ENCODE measurements around the gene DNAJB4.

DNAJB4 gene

DNA sequence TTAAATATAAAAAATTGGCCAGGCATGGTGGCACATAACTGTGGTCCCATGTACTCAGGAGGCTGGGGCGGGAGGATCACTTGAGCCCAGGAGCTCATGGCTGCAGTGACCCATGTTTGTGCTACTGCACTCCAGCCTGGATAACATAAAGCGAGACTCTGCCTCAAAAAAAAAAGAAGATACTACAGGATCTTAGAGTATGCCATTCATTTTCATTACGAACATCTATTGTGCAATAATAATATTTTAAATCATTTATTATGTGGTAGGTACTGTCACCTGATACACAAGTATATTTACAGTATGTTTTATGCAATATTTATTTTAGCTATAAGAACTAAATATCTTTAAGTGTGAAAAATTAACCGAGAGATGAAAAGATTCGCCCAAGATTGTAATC is 31.7 kb downstream of the DNAJB4 start:
- DNase-seq (ENCODE audit: low read depth in 2 of 2, low spot score in 1 of 2), result no peak

DNA sequence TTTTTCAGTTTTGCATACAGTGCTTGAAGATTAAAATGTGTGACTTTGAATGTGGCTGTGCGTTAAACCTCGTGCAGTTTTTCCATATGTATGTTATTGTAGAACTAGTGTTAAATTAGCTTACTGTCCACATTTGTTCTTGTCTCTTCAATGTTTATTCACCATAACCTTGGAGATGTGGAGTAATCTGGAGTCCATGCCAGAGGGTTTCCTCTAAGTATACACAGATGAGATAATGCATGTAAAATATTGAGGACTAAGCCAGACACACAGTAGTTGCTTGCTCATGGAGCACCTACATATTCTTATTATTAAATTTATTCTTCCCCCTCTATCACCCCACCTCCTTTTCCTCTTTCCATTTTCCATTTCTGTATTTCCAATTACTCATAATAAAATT is 33.3 kb downstream of the DNAJB4 start:
- DNase-seq (ENCODE audit: low read depth in 2 of 2, low spot score in 1 of 2), result no peak

DNA sequence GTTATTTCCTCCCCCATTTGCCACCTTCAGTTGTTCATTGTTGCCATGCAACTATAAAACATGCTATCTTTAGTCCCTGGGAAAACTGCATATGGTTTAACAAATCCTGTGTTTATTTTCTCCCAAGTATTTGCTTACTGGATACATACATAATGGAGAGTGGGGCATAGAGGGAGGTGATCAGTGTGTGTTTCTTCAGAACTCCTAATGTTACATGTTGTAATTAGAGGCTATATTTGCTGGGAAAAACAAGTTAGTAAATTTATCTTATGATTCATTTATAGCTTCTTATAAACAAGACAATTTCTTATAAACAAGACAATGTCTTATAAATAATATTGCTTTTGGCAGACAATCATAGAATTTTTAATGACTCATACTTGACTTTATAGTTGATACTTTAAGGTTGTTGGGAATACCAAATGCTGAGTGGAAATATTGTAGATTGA is 33.8 kb downstream of the DNAJB4 start:
- DNase-seq (ENCODE audit: low read depth in 2 of 2, low spot score in 1 of 2), result no peak

DNA sequence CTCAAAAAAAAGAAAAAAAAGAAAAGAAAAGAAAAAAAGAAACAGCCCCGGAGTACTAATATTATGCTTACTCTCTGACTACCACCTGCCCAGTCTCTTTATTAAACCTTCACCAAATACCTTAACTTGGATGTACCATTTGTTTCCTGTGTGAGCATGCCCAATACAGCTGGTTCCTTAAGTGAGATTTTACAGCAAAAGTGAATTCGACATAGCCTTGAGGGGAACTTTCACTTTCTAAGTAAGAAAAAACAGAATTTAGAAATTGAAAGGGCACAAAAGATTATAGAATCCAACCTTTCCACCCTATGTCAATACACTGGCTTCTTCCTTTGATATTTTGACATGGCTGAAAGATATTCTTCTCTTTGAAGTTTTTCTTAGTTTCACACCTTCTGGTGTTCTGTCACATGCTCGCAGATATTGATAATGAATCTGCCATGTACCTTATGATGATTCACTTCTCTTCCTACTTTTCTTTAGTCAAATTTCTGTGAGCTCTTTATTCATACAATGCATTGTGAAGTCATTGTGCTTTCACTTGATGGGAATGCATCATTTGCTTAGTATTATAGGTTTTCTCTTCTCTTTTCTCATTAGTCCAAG is 35.8 kb downstream of the DNAJB4 start:
- DNase-seq (ENCODE audit: low read depth in 2 of 2, low spot score in 1 of 2), result no peak

DNA sequence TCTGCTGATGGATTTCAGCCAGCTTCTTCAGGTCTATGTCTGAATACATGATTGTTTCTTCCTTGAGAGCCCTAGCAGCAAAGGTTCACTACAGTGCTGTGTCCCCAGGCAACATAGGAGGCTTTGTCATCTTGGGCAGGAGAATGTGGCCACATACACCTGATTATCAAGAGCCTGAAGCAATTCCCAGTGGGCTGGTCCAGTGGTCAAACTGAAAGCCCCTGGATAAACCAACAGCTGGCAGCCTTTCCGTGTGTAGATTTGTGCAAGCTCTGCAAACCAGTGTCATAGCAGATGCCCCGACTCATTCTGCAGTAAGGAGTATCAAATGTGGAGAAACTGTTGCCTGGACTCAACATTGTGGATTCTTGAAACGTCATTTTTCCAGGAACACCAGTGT is 38.7 kb downstream of the DNAJB4 start:
- no peak for DNase-seq (ENCODE audit: low read depth in 2 of 2, low spot score in 1 of 2)

DNA sequence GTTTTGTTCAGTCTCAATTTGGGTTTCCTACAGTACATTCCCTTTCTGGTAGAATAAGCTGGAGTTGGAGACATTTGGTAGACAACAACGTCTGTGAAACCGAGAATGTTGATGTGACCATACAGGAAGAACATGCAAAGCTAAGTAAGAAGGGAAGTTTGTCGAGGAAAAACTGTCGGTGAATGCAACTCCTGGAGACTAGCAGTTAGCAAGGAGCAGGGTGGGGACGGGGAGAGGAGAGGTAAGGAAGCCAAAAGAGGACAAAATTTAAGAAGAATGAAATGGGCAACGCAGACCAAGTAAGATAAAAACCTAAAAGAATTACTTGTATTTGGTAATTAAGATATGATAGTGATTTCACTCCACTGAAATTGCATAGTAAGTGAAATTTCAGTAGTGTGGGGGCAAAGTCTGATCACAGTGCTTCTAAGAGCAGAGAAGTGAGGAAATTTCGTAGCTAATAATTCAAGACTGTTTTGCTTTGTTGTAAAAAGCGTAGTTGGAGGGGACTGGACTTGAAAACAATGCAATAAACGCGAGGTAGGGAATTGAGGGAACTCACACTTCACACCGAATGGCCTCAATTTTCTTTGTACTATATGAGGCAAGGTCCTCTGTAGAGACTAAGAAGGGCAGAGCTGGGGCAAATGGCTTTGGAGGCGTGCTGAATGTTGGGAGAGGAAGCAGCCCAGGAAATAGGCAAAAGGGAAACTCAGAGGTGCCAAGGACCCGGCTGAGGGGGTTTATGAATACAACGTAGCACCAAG is 40.2 kb downstream of the DNAJB4 start:
- DNase-seq (ENCODE audit: low read depth in 2 of 2, low spot score in 1 of 2), result no peak

DNA sequence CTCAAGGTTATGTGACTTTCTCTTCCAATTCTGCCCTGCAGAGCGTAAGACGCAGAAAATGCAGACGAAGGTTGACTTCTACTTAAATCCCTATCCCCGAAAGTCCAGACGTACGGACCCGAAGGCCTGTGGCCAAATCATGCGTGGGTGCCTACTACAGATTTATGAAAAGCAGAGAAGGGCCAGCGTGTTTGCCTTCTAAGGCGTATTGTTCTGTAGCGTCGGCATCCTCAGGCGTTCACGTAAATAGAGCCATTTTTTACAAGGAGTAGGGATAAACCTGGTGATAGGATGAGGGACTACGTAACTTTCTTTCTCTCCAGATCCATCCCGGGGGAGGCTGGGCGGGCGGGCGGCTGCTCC is 40.8 kb downstream of the DNAJB4 start:
- DNase-seq (ENCODE audit: low read depth in 2 of 2, low spot score in 1 of 2), result no peak

DNA sequence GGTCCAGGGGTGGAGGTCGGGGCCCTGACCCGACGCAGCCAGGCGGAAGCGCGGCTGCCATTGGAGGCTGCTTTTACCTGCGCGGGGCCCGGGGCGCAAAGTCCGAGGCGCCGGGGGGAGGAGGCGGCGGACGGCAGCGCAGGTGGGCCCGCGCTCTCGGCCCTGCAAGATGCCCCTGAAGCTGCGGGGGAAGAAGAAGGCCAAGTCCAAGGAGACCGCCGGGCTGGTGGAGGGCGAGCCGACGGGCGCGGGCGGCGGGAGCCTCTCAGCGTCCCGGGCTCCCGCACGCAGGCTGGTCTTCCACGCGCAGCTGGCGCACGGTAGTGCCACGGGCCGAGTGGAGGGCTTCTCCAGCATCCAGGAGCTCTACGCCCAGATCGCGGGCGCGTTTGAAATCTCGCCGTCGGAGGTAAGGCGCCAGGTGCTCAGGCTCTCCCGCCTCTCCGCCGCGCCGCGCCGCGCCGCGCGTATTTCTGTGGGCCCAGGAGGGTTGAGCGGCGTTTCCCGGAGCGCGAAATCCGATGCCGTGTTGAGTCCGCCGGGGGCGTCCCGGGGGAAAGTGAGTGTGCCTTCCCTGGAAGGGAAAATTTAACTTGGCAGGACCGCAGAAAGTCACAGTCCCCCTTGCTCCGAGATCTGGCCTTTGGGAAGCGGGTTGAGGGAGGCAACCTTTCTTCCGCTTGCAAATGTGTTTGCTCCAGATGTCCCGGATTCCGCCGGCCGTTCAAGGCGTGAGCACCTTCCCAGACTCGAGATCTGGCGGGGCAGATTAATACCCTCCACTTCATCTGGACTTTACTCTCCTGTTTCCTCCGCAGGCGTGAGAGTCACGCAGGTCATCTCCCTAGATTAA is 41.4 kb downstream of the DNAJB4 start, which contains the start of gene GIPC2:
TSS of gene GIPC2 (plus strand) at position 41 of the 853 bp plus-strand sequence. CDS start at position 170, 129 bp downstream.
- DNase-seq (ENCODE audit: low read depth in 2 of 2, low spot score in 1 of 2), result no peak

DNA sequence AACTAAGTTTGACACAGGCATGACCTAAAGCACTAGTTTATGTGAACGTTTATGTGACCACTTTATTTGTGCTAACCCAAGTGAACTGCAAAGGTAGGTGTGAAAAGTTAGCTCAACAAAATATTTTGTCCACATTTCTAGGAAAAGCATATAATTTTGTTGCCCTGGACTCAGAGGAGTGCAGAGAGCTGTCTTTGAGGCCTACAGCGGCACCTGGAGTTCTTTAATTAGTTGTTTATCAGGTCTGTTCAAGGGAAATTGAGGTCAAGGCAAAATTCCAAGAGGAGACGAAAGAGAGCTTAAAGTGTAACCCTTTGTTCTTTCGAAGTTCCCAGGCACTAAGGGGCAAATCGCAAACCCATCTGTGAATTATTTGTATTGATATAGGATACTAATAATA is 42.4 kb downstream of the DNAJB4 start:
- DNase-seq (ENCODE audit: low read depth in 2 of 2, low spot score in 1 of 2), result no peak

DNA sequence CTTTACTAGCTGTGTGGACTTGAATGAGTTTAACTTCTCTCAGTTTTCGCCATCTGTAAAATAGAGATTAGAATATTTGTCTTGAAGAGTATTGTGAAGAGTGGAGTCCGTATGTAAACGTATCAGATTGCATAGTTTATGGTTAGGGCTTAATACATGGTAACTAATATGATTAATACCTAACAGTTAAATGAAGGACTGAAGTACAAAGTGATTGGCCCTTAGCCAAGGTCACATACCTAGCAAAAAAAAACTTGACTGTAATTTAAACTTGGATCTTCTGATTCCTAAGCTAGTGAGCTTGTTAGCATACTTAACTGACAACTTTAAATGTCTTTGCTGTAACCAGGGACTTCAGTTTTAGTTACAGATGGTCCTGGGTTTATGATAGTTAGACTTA is 42.9 kb downstream of the DNAJB4 start:
- no peak for DNase-seq (ENCODE audit: low read depth in 2 of 2, low spot score in 1 of 2)

DNA sequence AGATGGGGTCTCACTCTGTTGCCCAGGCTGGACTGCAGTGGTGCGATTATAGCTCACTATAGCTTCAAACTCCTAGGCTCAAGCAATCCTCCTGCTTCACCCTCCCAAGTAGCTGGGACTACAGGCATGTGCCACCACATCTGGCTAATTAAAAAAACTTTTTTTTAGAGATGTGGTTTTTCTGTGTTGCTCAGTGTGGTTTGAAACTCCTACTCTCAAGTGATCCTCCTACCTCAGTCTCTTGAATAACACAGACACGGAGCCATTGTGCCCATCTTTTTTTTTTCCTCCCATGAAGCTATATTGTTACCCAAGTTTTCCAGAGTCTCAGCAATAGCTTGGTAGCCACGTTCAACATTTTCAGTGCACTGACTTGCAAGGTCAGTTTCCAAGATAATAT is 43.7 kb downstream of the DNAJB4 start:
- DNase-seq (ENCODE audit: low read depth in 2 of 2, low spot score in 1 of 2), result no peak

DNA sequence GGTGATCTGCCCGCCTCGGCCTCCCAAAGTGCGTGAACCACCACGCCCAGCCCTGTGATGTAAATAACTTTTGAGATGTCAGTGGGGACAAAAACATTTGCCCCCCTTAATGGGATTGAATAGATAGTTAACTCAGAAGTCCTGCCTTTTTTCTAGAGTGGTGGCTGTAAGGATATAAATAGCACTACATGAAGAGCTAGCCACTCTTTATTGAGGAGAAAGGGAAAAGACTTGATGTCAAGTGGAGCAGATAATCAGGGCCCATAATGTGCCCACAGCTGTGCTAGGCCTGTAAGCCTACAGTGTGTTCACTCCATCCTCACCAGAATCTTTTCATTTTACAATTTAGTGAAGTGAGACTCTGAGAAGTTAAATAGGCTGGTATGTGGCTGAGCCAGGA is 44.7 kb downstream of the DNAJB4 start:
- no peak for DNase-seq (ENCODE audit: low read depth in 2 of 2, low spot score in 1 of 2)

DNA sequence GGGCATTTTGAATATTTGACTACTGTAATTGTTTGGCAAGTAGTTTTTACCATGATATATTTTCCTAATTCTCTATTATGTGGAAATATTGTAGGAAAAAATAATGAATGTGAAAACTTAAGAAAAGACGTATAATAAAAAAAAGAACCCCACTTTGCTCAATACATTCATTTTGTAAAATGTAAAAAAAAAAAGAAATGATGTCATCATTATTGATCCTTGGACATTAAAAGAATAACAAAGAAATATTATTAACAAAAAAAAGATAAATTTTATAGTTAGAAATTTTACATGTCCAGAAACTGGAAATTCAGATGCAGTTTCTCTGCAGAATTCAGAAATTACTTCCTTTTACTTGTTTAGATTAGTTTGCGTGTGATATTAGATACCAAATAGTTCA is 46.3 kb downstream of the DNAJB4 start:
- DNase-seq (ENCODE audit: low read depth in 2 of 2, low spot score in 1 of 2), result no peak

DNA sequence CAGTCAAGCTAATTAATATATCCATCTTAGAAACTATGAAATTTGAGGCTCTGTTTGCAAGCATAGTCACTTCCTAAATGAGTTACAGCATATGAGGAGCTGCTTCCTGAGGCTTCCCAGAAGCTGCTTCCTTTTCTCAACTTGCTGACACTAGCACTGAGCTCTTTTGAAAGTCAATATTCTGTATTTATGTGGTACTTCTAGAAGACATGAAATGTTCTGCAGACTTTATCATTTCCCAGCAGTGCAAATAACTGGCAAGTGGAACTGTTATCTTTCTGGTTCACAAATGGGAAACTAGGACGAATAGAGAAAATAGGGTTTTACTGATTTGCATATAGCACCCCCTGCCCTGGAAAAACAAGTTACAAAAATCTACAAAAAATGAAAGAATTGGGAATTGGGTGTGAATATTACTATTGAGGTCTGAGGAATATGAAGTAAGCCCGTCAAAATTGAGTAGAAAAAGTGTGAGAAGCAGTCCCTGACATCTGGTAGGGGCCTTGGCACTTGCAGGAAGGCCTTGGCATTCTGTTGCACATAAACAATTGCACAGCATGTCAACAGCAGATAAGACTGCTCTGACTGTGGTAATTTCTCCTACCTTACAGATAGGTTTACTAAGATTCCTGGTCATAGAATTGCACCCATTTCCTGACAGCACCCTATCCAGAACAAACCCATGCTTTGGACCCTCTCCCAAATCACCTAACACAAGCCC is 48.1 kb downstream of the DNAJB4 start:
- DNase-seq (ENCODE audit: low read depth in 2 of 2, low spot score in 1 of 2), result no peak

DNA sequence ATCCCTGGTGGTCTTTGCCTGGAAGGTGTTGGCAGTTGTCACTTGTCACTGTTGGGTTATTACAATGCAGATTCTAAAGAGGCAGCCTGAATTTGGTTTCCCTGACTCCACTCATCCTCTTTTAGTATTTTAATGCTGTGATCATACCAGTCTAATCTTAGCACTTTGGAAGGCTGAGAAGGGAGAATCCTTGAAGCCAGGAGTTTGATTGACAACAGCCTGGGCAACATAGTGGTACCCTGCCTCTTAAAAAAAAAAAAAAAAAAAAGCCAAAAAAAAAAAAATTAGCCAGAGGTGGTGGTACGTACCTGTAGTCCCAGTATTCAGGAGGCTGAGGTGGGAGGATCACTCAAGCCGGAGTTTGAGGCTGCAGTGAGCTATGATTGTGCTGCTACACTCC is 48.8 kb downstream of the DNAJB4 start:
- no peak for DNase-seq (ENCODE audit: low read depth in 2 of 2, low spot score in 1 of 2)

DNA sequence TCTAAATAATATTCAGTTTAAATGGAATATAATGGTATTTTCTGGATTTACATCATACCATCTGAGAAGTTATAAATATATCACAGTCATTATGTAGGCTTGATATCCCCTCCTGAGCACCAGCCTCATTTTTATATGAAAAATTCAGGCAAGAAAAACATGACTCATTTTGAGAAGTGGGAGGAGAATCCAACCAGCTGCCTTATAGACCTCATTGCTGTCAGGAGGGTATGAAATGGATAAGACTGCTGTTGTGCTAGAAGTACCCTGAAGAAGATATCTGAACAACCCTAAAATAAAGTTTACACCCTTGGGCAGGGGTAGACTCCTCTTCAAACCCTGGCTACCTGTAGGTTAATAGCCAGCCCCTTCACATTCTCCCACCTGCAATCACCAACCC is 49.8 kb downstream of the DNAJB4 start:
- no peak for DNase-seq (ENCODE audit: low read depth in 2 of 2, low spot score in 1 of 2)

DNA sequence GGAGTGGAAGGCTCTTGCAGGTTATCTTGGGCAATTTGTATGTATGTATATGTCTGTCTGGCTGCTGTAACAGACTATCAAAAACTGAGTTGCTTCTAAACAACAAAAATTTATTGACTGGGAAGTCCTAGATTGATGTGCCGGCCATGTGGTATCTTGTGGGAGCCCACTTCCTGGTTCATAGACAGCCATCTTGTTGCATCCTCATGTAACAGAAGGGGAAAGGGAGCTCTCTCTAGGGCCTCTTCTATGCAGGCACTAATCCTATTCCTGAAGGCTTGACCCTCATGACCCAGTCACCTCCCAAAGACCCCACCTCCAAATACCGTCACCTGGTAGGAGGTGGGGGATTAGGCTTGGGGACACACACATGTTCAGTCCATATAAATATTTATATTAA is 50.2 kb downstream of the DNAJB4 start:
- no peak for DNase-seq (ENCODE audit: low read depth in 2 of 2, low spot score in 1 of 2)

DNA sequence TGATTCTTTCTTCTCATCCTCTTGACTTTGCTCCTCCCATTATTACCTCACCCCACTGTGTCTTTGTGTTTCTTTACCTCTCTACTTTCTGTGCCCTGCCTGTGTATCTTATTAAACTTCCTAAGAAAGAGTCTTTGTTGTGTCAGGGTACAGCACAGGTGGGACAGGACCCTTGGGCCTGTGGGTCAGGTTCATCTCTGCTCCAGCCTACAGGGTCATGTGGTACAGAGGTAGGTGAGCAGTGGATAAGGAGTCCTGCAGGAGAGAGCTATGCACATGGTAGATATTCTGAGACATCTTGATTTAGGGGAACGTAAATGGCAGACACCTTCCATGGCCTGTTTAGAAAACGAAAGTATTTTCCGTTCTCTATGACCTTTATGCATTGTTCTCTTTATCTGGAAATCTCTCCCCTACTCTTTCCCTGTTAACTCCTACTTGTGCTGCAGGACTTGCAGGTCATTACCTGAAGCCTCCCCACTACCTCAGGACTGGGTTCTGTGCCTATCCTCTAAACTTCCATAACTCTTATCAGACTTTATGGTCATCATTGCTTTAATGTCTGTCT is 50.9 kb downstream of the DNAJB4 start:
- no peak for DNase-seq (ENCODE audit: low read depth in 2 of 2, low spot score in 1 of 2)

DNA sequence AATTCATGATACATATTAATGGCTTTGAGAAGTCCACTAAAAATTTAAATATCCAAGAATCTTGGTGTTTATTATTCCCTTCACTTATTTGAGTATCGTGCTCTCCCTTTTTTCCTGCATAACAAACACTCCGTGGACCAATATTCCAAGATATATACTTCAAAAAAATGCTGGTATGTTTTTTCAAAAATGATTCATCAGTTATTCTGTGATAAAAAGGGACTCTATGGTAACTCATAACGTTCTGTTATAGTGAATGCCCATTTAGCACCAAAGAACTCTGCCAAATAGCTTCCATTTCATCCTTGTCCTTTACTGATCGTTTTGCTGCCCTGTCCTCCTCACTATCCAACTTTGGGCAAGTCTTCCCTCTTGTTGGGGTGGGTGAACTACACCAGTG is 53.9 kb downstream of the DNAJB4 start:
- no peak for DNase-seq (ENCODE audit: low read depth in 2 of 2, low spot score in 1 of 2)

DNA sequence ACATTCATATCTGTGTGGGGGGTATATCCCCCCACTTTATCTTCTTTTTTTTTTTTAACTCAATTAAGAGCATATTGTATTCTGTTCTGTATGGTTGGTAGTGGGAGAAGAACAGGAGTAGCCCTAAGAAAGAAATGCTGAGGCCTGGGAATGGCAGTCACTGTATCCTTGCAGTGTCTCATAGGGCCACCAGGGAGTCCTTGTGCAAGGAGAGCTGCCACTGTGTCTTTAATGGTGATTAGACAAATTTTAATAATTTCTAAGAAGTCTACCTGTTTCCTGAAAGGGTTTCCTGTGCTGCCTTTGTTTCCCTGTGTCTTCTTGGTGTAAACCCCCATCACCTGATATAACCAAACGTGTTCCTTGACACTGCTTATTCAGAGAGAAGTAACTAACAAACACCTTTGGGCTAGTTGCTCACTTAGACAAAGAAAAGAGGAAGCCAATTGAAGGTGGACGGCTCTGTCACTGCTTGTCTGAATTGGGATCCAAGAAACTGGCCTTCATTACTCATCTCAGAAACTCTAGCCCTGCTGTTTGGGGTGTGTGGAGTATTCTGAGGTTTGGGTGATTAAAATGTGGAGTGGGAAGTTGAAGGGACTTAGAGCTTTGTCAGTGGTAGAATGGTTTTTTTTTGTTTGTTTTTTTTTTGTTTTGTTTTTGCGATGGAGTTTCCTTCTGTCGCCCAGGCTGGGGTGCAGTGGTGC is 56.3 kb downstream of the DNAJB4 start:
- no peak for DNase-seq (ENCODE audit: low read depth in 2 of 2, low spot score in 1 of 2)

Measured in stimulated activated CD8-positive, alpha-beta memory T cell treated with anti-CD3 and anti-CD28 coated beads, Interleukin-4, amount 100 ng/mL, for 1 hour (primary cell).